Activated gamma-delta T cell treated with Interleukin-2 at 50 U/mL for 16 hours (primary cell): ENCODE measurements around the gene SEPTIN5.
A peak's percentile ranks its signal among the peaks of the same experiment; 100 is the strongest.

Source experiments
- DNase-seq: peaks from one replicate; pipeline ENCODE4 v3.0.0-alpha.2; 2020

The SEPTIN5 gene

GRCh38 chr22:19750507-19751490, 36.5 kb downstream of the SEPTIN5 start:
- no peak for DNase-seq

- no peak for DNase-seq
Observed at GRCh38 chr22:19751497-19752245, 37.4 kb downstream of the SEPTIN5 start.

GRCh38 chr22:19753090-19753842, 39.0 kb downstream of the SEPTIN5 start:
- DNase-seq, result no peak

GRCh38 chr22:19753996-19754700, 39.8 kb downstream of the SEPTIN5 start:
- no peak for DNase-seq

- no peak for DNase-seq
Observed at GRCh38 chr22:19754701-19755144, 40.4 kb downstream of the SEPTIN5 start.

GRCh38 chr22:19755145-19755710, 40.9 kb downstream of the SEPTIN5 start:
- no peak for DNase-seq

- DNase-seq, result no peak
Observed at GRCh38 chr22:19755722-19756287, 41.5 kb downstream of the SEPTIN5 start.

GRCh38 chr22:19756288-19757128, 42.2 kb downstream of the SEPTIN5 start:
- peak; percentile 65 for DNase-seq

- no peak for DNase-seq
Observed at GRCh38 chr22:19757140-19757984, 43.1 kb downstream of the SEPTIN5 start.

- no peak for DNase-seq
Observed at GRCh38 chr22:19757985-19758895, 43.9 kb downstream of the SEPTIN5 start.

- DNase-seq, result no peak
Observed at GRCh38 chr22:19758896-19759426, 44.7 kb downstream of the SEPTIN5 start.

GRCh38 chr22:19759427-19760057, 45.2 kb downstream of the SEPTIN5 start:
- no peak for DNase-seq

- no peak for DNase-seq
Observed at GRCh38 chr22:19760058-19760950, 46.0 kb downstream of the SEPTIN5 start, which contains the start of gene TBX1. Gene TBX1 (plus strand): TSS chr22:19760778. CDS start chr22:19760844, 66 bp downstream.

GRCh38 chr22:19760951-19761724, 46.8 kb downstream of the SEPTIN5 start:
- DNase-seq, result no peak

GRCh38 chr22:19761725-19762567, 47.6 kb downstream of the SEPTIN5 start:
- no peak for DNase-seq
